ENCODE data around the gene UBE2G2.

The UBE2G2 gene

GRCh38 chr21:44792702-44793591 is 8.7 kb downstream of the UBE2G2 start:
- DNase-seq (ENCODE audit: extremely low read depth in 1 of 2, low read depth in 1 of 2), result peak in 1 of 2 donors; percentile 21

GRCh38 chr21:44791993-44792392 is 9.6 kb downstream of the UBE2G2 start:
- DNase-seq (ENCODE audit: extremely low read depth in 1 of 2, low read depth in 1 of 2), result no peak

- DNase-seq (ENCODE audit: extremely low read depth in 1 of 2, low read depth in 1 of 2), result no peak
Measured at GRCh38 chr21:44791246-44791645, 10.4 kb downstream of the UBE2G2 start.

DNA sequence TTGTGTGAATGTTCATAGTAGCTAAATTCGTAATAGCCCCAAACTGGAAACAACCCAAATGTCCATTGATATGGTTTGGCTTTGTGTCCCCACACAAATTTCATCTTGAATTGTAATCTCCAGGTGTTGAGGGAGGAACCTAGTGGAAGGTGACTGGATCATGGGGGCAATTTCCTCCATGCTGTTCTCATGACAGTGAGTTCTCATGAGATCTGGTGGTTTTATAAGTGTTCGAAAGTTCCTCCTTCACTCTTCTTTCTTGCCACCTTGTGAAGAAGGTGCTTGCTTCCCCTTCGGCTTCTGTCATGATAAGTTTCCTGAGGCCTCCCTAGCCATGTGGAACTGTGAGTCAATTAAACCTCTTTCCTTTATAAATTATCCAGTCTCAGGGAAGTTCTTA is 11.3 kb downstream of the UBE2G2 start:
- no peak for DNase-seq (ENCODE audit: extremely low read depth in 1 of 2, low read depth in 1 of 2)

- no peak for DNase-seq (ENCODE audit: extremely low read depth in 1 of 2, low read depth in 1 of 2)
Measured at GRCh38 chr21:44789880-44790279, 11.7 kb downstream of the UBE2G2 start.

GRCh38 chr21:44785620-44786335 is 15.8 kb downstream of the UBE2G2 start:
- no peak for DNase-seq (ENCODE audit: extremely low read depth in 1 of 2, low read depth in 1 of 2)

DNA sequence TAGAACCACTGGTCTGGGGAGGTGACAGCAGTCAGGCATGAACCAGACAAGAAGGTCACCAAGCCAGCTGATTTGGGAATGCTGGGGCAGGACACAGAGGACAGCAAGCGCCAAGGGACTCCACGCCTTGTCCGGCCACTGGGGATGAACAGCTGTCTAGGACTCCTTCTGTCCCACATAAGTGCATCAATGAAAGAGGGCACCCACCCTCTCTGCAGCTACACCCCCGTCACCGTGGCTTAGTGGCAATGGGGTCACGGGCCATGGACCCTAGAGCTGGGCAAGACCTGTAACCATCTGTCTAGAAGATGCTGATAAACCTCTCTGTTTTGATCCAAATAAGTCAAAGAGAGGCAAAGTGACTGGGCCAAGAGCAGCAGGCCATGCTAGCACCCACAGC is 16.8 kb downstream of the UBE2G2 start:
- no peak for DNase-seq (ENCODE audit: extremely low read depth in 1 of 2, low read depth in 1 of 2)

GRCh38 chr21:44783020-44783696 is 18.5 kb downstream of the UBE2G2 start:
- DNase-seq (ENCODE audit: extremely low read depth in 1 of 2, low read depth in 1 of 2), result no peak

- no peak for DNase-seq (ENCODE audit: extremely low read depth in 1 of 2, low read depth in 1 of 2)
Measured at GRCh38 chr21:44780767-44781459, 20.7 kb downstream of the UBE2G2 start.

- DNase-seq (ENCODE audit: extremely low read depth in 1 of 2, low read depth in 1 of 2), result no peak
Measured at GRCh38 chr21:44780137-44780502, 21.5 kb downstream of the UBE2G2 start.

DNA sequence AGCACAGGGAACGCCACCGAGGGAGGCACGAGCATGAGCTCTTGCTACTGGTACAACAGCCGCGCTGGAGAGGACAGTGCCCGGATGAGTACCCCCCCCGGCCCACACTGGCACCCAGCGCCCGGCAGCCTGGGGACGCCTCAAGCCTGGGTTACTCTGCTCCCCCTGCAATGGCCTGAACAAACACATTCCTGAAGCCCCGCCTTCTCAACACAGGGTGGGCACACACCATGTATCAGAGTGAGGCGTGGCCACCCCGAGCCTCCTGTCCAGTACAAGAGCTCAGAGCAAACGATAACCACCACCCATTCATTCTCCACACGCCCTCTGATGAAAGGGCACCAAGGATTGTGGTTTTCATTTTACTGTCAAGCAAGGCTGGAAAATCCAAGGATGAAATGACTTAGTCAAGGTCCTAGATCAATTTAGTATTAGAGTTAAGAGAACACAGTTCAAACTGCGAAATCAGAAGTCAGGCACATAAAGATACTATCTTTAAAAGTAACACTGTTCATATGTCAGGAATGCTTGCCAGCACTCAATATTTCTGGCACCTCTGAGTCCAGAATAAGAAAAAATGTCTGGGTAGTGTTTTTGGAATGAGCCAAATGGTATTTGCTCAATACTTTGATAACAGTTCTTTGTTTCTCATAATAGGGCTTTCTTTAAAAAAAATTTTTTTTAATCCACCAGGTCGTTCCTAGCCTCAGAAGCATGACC is 22.0 kb downstream of the UBE2G2 start:
- no peak for DNase-seq (ENCODE audit: extremely low read depth in 1 of 2, low read depth in 1 of 2)

- no peak for DNase-seq (ENCODE audit: extremely low read depth in 1 of 2, low read depth in 1 of 2)
Measured at GRCh38 chr21:44778983-44779382, 22.6 kb downstream of the UBE2G2 start.

DNA sequence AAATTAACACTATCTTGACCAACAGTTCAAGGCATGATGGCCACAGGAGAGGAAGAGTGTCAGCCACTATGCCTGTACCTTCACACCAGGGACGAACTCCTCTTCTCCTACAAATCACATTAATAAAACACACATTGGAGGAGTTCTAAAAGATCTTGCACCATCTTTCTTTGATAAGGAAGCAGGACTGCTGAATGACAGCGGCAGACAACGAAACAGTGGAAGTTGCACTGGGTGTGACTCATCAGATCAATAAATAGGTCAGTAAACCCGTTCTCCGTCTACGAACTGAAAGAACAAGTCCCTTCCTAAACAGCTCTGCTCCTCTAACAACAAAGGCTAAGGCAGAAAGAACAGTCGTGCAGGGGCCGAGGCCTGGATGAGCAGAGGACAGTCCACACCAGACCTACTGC is 23.1 kb downstream of the UBE2G2 start:
- no peak for DNase-seq (ENCODE audit: extremely low read depth in 1 of 2, low read depth in 1 of 2)

GRCh38 chr21:44778094-44778493 is 23.5 kb downstream of the UBE2G2 start:
- DNase-seq (ENCODE audit: extremely low read depth in 1 of 2, low read depth in 1 of 2), result no peak

DNA sequence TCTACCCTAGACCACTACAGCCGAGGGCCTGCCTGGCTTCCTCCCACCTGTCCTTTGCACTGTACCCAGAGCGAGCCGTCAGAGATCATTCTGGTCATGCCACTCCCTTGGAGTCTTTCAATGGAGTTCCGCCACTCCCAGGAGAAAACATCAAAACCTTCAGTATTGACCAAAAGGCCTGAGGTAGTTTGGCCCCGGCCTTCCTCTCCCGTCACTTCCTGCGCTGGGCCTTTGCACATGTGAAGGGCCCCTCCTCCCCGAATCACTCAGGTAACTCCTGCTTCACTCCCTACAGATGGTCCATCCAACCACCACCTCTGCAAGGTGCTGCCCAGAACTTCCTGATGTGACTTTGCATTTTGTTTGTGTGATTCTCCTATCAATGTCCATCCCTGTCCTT is 26.6 kb downstream of the UBE2G2 start:
- DNase-seq (ENCODE audit: extremely low read depth in 1 of 2, low read depth in 1 of 2), result no peak

DNA sequence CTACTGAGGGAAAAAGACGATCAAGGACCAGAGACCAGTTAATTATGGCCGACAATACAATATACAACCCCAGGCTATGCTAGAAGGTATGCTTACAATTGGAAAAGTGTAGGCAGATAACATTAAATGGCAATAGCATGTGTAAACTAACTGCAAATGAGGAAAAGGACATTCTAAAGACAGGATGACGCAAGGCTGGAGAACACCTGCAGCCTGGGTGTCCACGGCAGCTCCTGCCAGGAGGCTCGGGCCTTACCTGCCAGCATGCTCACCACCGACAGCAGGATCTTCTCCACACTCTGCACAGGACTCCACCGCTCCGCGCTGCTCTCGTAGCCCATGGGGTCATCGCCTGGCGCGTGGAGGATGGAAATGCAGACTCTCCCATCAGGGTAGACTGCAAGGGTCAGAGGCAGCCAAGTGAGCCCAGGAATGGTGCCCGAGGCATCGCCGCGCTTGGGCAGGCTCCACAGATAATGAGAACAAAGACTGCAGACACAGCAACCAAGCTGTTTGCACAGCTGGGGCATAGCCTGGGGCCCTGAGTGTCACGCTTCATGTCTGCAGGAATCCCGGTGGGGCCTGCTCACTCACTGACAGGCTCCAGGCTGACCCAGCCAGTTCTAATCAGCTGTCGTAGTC is 28.2 kb downstream of the UBE2G2 start:
- no peak for DNase-seq (ENCODE audit: extremely low read depth in 1 of 2, low read depth in 1 of 2)

DNA sequence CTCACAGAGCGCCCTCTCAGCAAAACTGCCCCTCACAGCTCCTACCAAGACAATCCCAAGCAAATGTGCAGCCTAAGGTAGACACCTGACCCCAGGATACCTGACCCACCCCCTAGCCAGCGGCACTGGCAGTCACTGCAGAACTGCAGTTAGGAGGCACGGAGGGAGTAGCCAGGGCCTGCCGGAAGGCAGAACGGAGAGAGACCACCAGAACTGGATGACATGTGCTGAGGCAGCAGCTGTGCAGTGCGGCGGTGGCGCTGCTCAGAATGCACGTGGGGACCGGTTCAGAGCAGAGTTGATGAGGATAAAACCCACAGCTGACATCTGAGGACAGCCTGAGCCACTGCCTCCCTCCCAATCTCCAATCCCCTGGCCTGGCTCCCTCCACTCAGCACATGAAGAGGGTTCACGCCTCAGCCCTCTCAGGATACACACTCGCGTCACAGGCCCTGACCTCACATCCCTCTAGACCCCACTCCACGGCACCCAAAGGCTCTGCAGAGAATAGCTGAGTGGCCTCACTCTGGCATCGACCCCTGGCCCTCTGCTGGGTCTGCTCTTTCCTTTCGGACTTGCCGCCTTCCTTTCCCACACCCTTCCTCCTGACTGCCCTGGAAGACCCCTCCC is 29.6 kb downstream of the UBE2G2 start:
- no peak for DNase-seq (ENCODE audit: extremely low read depth in 1 of 2, low read depth in 1 of 2)

DNA sequence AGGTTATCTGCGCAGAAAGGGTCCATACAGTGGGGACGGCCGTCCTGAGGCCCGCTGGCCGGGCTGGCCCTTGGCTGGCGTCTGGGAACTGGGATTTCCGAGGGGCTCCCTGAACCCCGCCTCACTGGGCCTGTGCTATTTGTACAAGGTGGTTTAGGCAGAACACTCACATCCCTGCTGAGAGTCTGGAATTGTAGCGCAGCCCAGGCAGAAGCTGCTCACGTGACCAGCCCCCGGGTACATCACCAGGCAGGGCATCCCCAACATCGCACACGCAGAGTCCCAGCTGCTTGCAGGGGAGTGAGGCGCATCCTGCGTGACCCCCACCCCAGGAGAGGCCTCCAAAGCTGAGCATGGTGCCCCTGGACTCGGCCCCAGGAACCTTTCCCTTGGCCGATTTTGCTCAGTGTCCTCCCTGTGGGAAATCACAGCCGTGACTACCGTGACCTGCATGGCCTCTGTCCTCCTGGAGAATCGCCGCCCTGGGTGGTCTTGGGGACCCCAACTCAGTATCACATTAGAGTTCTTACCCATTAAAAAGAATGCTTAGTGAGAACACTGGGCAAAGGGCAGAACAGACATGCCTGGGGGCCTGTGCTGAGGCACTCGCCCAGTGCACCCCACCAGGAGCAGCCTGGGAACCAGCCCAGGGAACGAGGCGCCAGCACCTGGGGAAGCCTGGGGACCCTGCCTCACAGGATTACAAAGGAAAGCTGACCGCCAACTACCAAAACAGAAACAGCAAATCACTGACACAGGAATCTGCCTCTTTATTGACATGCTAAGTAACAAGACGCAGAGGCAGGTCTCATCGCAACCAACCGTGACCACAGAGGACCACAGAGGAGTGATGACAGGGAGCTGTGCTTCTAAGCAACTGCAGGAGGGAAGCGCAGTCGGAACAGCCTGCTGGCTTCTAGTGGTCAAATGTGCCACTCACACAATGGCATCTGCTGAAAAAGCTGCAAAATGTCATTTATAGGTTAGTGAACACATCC is 33.5 kb downstream of the UBE2G2 start:
- DNase-seq (ENCODE audit: extremely low read depth in 1 of 2, low read depth in 1 of 2), result no peak

All from activated CD8-positive, alpha-beta memory T cell treated with anti-CD3 and anti-CD28 coated beads for 1 hour (primary cell).